ENCODE data around the gene FTSJ1. TPM values are rescaled to one million over a fixed set of nuclear protein-coding genes. Genes with fewer than 3 reads are reported as not detected.
"Not testable (repeated sequence)": the region's sequence is repeated elsewhere in the genome, so short reads cannot be mapped to it uniquely, and the experiment has no call there.

The FTSJ1 gene
- polyA plus RNA-seq, 1 donor from 2014 or later: 83.5 TPM

DNA sequence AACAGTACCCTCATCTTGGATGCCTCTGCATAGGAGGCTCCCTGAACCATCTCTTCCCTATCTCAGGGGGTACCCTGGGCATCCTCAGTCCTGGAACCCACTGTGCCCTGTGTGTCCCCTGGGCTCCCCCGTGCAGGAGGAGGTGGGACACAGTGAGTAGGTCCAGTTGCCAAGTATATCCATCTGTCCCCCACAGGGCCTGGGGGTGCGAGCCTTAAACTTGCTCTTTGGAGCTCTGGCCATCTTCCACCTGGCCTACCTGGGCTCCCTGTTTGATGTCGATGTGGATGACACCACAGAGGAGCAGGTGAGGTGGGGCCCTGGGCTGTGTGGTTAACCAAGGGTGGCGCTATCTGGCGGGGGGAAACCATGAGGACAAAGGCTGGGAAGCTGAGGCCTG, 41.0 kb downstream of the FTSJ1 start:
- no peaks in the 10 kb centered on the region for H3K9me2 ChIP-seq (ENCODE audit: insufficient read depth, low read length)
- H3K4me2 ChIP-seq (ENCODE audit: low read length): no peak overlapping the region
- H3K9me3 ChIP-seq (ENCODE audit: low read length): no peaks in the 10 kb centered on the region
- H3K27ac ChIP-seq (ENCODE audit: low read length): no peak overlapping the region
- H3K4me3 ChIP-seq (ENCODE audit: low read length): no peak overlapping the region
- H3K36me3 ChIP-seq (ENCODE audit: insufficient read depth, low read length): no peaks in the 10 kb centered on the region
- no peaks in the 10 kb centered on the region for H3F3A ChIP-seq (ENCODE audit: insufficient read depth, low read length, poor library complexity, severe bottlenecking)
- no peak overlapping the region for H3K9ac ChIP-seq (ENCODE audit: low read length)
- H4K20me1 ChIP-seq (ENCODE audit: insufficient read depth): no peaks in the 10 kb centered on the region
- H3K79me2 ChIP-seq (replicated peaks; ENCODE audit: insufficient read depth, low read length): no peaks in the 10 kb centered on the region
- H2AFZ ChIP-seq (ENCODE audit: low read depth, low read length): no peak overlapping the region
- no peak for TF ChIP-seq MXI1 (conservative IDR thresholded peaks at IDR 0.05; ENCODE audit: poor library complexity, severe bottlenecking)
- TF ChIP-seq, protein P1, sequence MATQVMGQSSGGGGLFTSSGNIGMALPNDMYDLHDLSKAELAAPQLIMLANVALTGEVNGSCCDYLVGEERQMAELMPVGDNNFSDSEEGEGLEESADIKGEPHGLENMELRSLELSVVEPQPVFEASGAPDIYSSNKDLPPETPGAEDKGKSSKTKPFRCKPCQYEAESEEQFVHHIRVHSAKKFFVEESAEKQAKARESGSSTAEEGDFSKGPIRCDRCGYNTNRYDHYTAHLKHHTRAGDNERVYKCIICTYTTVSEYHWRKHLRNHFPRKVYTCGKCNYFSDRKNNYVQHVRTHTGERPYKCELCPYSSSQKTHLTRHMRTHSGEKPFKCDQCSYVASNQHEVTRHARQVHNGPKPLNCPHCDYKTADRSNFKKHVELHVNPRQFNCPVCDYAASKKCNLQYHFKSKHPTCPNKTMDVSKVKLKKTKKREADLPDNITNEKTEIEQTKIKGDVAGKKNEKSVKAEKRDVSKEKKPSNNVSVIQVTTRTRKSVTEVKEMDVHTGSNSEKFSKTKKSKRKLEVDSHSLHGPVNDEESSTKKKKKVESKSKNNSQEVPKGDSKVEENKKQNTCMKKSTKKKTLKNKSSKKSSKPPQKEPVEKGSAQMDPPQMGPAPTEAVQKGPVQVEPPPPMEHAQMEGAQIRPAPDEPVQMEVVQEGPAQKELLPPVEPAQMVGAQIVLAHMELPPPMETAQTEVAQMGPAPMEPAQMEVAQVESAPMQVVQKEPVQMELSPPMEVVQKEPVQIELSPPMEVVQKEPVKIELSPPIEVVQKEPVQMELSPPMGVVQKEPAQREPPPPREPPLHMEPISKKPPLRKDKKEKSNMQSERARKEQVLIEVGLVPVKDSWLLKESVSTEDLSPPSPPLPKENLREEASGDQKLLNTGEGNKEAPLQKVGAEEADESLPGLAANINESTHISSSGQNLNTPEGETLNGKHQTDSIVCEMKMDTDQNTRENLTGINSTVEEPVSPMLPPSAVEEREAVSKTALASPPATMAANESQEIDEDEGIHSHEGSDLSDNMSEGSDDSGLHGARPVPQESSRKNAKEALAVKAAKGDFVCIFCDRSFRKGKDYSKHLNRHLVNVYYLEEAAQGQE (IDR thresholded peaks at IDR 0.05; ENCODE audit: borderline replicate concordance): no peak
- no peaks in the 10 kb centered on the region for H3K27me3 ChIP-seq (ENCODE audit: insufficient read depth, low read depth, low read length)

DNA sequence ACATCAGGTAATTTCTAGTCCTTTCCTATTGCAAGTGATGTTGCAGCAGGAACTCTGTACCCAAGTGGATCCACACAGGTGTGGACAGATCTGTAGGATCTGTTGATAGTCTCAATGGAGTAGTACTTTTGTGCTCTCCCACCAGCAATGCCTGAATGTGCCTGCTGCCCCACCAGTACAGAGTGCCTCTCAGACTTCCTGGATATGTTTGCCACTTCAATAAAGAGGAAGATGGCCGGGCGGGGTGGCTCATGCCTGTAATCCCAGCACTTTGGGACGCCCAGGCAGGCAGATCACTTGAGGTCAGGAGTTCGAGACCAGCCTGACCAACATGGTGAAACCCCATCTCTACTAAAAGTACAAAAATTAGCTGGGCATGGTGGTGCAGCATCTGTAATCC, 43.5 kb downstream of the FTSJ1 start:
- not testable (repeated sequence) for H3F3A ChIP-seq (ENCODE audit: insufficient read depth, low read length, poor library complexity, severe bottlenecking); H3K9me3 ChIP-seq (ENCODE audit: low read length); H2AFZ ChIP-seq (ENCODE audit: low read depth, low read length); H3K4me2 ChIP-seq (ENCODE audit: low read length); H3K9ac ChIP-seq (ENCODE audit: low read length); H3K79me2 ChIP-seq (replicated peaks; ENCODE audit: insufficient read depth, low read length); H3K27ac ChIP-seq (ENCODE audit: low read length); H4K20me1 ChIP-seq (ENCODE audit: insufficient read depth); H3K9me2 ChIP-seq (ENCODE audit: insufficient read depth, low read length); H3K4me3 ChIP-seq (ENCODE audit: low read length); H3K36me3 ChIP-seq (ENCODE audit: insufficient read depth, low read length); H3K27me3 ChIP-seq (ENCODE audit: insufficient read depth, low read depth, low read length)

GRCh38 chrX:48520455-48520854, 44.5 kb downstream of the FTSJ1 start:
- TF ChIP-seq, protein P1 (IDR thresholded peaks at IDR 0.05; ENCODE audit: borderline replicate concordance): no peak
- TF ChIP-seq, protein P2, sequence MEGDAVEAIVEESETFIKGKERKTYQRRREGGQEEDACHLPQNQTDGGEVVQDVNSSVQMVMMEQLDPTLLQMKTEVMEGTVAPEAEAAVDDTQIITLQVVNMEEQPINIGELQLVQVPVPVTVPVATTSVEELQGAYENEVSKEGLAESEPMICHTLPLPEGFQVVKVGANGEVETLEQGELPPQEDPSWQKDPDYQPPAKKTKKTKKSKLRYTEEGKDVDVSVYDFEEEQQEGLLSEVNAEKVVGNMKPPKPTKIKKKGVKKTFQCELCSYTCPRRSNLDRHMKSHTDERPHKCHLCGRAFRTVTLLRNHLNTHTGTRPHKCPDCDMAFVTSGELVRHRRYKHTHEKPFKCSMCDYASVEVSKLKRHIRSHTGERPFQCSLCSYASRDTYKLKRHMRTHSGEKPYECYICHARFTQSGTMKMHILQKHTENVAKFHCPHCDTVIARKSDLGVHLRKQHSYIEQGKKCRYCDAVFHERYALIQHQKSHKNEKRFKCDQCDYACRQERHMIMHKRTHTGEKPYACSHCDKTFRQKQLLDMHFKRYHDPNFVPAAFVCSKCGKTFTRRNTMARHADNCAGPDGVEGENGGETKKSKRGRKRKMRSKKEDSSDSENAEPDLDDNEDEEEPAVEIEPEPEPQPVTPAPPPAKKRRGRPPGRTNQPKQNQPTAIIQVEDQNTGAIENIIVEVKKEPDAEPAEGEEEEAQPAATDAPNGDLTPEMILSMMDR (IDR thresholded peaks at IDR 0.05; ENCODE audit: poor library complexity, severe bottlenecking): no peak
- TF ChIP-seq RAD21 (conservative IDR thresholded peaks at IDR 0.05) (no peak), EP300 (conservative IDR thresholded peaks at IDR 0.05; ENCODE audit: poor library complexity, severe bottlenecking) (no peak), EZH2 (IDR thresholded peaks at IDR 0.05; ENCODE audit: borderline replicate concordance, insufficient read depth, low read length, poor library complexity, severe bottlenecking) (no peak), TAF1 (IDR thresholded peaks at IDR 0.05; ENCODE audit: low read depth) (no peak), POLR2AphosphoS5 (IDR thresholded peaks at IDR 0.05) (no peak), MXI1 (conservative IDR thresholded peaks at IDR 0.05; ENCODE audit: poor library complexity, severe bottlenecking) (no peak), SMC3 (conservative IDR thresholded peaks at IDR 0.05; ENCODE audit: poor library complexity) (no peak)
- peaks cover 6% of the 10 kb centered on the region for H3K79me2 ChIP-seq (replicated peaks; ENCODE audit: insufficient read depth, low read length)
- H3K4me3 ChIP-seq (ENCODE audit: low read length): no peak overlapping the region
- no peak overlapping the region for H3K4me2 ChIP-seq (ENCODE audit: low read length)
- H3K27me3 ChIP-seq (ENCODE audit: insufficient read depth, low read depth, low read length): no peaks in the 10 kb centered on the region
- H3K9me3 ChIP-seq (ENCODE audit: low read length): no peaks in the 10 kb centered on the region
- peak overlapping the region; percentile 85 for H3K27ac ChIP-seq (ENCODE audit: low read length)
- no peaks in the 10 kb centered on the region for H4K20me1 ChIP-seq (ENCODE audit: insufficient read depth)
- H3F3A ChIP-seq (ENCODE audit: insufficient read depth, low read length, poor library complexity, severe bottlenecking): no peaks in the 10 kb centered on the region
- no peaks in the 10 kb centered on the region for H3K9me2 ChIP-seq (ENCODE audit: insufficient read depth, low read length)
- no peak overlapping the region for H2AFZ ChIP-seq (ENCODE audit: low read depth, low read length)
- H3K9ac ChIP-seq (ENCODE audit: low read length): no peak overlapping the region
- H3K36me3 ChIP-seq (ENCODE audit: insufficient read depth, low read length): no peaks in the 10 kb centered on the region

All from neural cell (in vitro differentiated cells).